ENCODE data around the gene TAF1D.

GRCh38 chr11:93694109-93694508 lies 47.2 kb downstream of the TAF1D start:
- TF ChIP-seq MAX (IDR thresholded peaks at IDR 0.05; ENCODE audit: insufficient read depth, insufficient read length) (no peak), POLR2AphosphoS5 (IDR thresholded peaks at IDR 0.05; ENCODE audit: insufficient read depth, low read depth, low read length) (no peak), JUN (IDR thresholded peaks at IDR 0.05; ENCODE audit: borderline replicate concordance, insufficient read depth, insufficient read length, low read depth) (no peak), POLR2A (IDR thresholded peaks at IDR 0.05; ENCODE audit: low read depth, low read length) (no peak), MYC (IDR thresholded peaks at IDR 0.05; ENCODE audit: low read depth, low read length) (no peak), FOS (IDR thresholded peaks at IDR 0.05; ENCODE audit: borderline replicate concordance, insufficient read depth, low read length) (no peak), EZH2 (IDR thresholded peaks at IDR 0.05; ENCODE audit: borderline replicate concordance, low read depth, low read length, severe bottlenecking) (no peak), GATA2 (IDR thresholded peaks at IDR 0.05; ENCODE audit: insufficient read depth, insufficient read length, low read depth, low read length) (no peak)
- TF ChIP-seq, protein P1, sequence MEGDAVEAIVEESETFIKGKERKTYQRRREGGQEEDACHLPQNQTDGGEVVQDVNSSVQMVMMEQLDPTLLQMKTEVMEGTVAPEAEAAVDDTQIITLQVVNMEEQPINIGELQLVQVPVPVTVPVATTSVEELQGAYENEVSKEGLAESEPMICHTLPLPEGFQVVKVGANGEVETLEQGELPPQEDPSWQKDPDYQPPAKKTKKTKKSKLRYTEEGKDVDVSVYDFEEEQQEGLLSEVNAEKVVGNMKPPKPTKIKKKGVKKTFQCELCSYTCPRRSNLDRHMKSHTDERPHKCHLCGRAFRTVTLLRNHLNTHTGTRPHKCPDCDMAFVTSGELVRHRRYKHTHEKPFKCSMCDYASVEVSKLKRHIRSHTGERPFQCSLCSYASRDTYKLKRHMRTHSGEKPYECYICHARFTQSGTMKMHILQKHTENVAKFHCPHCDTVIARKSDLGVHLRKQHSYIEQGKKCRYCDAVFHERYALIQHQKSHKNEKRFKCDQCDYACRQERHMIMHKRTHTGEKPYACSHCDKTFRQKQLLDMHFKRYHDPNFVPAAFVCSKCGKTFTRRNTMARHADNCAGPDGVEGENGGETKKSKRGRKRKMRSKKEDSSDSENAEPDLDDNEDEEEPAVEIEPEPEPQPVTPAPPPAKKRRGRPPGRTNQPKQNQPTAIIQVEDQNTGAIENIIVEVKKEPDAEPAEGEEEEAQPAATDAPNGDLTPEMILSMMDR (IDR thresholded peaks at IDR 0.05; ENCODE audit: extremely low read depth in 1 of 2, insufficient read depth in 1 of 2, low read depth in 1 of 2, low read length in 2 of 2) = no peak
